ENCODE measurements around the gene P2RY6.

The P2RY6 gene

DNA sequence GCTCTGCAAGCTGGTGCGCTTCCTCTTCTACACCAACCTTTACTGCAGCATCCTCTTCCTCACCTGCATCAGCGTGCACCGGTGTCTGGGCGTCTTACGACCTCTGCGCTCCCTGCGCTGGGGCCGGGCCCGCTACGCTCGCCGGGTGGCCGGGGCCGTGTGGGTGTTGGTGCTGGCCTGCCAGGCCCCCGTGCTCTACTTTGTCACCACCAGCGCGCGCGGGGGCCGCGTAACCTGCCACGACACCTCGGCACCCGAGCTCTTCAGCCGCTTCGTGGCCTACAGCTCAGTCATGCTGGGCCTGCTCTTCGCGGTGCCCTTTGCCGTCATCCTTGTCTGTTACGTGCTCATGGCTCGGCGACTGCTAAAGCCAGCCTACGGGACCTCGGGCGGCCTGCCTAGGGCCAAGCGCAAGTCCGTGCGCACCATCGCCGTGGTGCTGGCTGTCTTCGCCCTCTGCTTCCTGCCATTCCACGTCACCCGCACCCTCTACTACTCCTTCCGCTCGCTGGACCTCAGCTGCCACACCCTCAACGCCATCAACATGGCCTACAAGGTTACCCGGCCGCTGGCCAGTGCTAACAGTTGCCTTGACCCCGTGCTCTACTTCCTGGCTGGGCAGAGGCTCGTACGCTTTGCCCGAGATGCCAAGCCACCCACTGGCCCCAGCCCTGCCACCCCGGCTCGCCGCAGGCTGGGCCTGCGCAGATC, 37.5 kb upstream of the P2RY6 start:
- no peak overlapping the region for H3K9ac ChIP-seq
- H3K79me2 ChIP-seq = no peaks in the 10 kb centered on the region
- H3K27ac ChIP-seq = no peak overlapping the region
- no peaks in the 10 kb centered on the region for H3K27me3 ChIP-seq (ENCODE audit: control insufficient read depth, insufficient read depth, low read length)
- H3K4me3 ChIP-seq (ENCODE audit: low read depth, low read length) = no peak overlapping the region
- H2AFZ ChIP-seq = no peak overlapping the region
- TF ChIP-seq, protein P1, sequence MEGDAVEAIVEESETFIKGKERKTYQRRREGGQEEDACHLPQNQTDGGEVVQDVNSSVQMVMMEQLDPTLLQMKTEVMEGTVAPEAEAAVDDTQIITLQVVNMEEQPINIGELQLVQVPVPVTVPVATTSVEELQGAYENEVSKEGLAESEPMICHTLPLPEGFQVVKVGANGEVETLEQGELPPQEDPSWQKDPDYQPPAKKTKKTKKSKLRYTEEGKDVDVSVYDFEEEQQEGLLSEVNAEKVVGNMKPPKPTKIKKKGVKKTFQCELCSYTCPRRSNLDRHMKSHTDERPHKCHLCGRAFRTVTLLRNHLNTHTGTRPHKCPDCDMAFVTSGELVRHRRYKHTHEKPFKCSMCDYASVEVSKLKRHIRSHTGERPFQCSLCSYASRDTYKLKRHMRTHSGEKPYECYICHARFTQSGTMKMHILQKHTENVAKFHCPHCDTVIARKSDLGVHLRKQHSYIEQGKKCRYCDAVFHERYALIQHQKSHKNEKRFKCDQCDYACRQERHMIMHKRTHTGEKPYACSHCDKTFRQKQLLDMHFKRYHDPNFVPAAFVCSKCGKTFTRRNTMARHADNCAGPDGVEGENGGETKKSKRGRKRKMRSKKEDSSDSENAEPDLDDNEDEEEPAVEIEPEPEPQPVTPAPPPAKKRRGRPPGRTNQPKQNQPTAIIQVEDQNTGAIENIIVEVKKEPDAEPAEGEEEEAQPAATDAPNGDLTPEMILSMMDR (IDR thresholded peaks at IDR 0.05) = no peak
- no peaks in the 10 kb centered on the region for H3K9me3 ChIP-seq (ENCODE audit: control insufficient read depth, low read length)
- no peaks in the 10 kb centered on the region for H3K36me3 ChIP-seq (ENCODE audit: control insufficient read depth, insufficient read depth, low read length)
- no peaks in the 10 kb centered on the region for H3K4me1 ChIP-seq
- no peak overlapping the region for H3K4me2 ChIP-seq (ENCODE audit: low read length)

DNA sequence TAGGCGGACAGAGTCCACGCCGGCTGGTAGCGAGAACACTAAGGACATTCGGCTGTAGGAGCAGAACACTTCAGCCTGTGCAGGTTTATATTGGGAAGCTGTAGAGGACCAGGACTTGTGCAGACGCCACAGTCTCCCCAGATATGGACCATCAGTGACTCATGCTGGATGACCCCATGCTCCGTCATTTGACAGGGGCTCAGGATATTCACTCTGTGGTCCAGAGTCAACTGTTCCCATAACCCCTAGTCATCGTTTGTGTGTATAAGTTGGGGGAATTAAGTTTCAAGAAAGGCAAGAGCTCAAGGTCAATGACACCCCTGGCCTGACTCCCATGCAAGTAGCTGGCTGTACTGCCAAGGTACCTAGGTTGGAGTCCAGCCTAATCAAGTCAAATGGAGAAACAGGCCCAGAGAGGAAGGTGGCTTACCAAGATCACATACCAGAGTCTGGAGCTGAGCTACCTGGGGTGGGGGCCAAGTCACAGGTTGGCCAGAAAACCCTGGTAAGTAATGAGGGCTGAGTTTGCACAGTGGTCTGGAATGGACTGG, 36.8 kb upstream of the P2RY6 start:
- no peaks in the 10 kb centered on the region for H3K4me1 ChIP-seq
- no peak overlapping the region for H3K27ac ChIP-seq

DNA sequence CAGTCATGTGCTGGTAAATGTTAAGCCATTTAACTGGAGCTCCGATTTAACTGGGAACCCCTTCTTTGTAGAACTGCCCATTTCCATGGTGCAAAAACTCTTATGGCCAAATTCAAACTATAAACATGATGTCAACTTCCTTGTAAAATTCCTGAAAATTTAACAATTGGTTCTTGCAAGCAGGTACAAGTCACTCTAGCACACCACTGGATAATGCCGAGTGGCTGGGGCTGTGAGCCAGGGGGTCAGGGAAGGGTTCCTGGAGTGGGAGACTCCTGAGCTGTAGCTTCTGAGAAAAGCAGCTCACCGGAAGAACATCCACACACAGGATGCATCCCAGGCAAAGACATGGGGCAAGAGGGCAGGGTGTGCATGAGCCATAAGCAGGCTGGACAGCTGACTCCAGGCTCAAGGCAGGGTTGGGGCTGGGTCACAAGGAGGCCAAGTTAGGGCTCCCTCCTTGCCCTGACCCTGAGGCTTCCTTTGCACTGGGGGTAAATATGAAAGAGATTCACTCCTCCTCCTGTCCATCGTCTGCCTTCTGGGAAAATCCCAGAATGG, 35.9 kb upstream of the P2RY6 start:
- H3K4me3 ChIP-seq (ENCODE audit: low read depth, low read length) = no peak overlapping the region
- TF ChIP-seq, protein P1 (IDR thresholded peaks at IDR 0.05) = no peak
- H3K4me1 ChIP-seq = no peaks in the 10 kb centered on the region
- no peaks in the 10 kb centered on the region for H3K36me3 ChIP-seq (ENCODE audit: control insufficient read depth, insufficient read depth, low read length)
- H3K27me3 ChIP-seq (ENCODE audit: control insufficient read depth, insufficient read depth, low read length) = no peaks in the 10 kb centered on the region
- H3K9ac ChIP-seq = no peak overlapping the region
- H2AFZ ChIP-seq = no peak overlapping the region
- no peaks in the 10 kb centered on the region for H3K79me2 ChIP-seq
- H3K9me3 ChIP-seq (ENCODE audit: control insufficient read depth, low read length) = no peaks in the 10 kb centered on the region
- no peak overlapping the region for H3K4me2 ChIP-seq (ENCODE audit: low read length)
- H3K27ac ChIP-seq = no peak overlapping the region

More for the DNA sequence above, 36.8 kb upstream of the P2RY6 start:
- TF ChIP-seq, protein P1 (IDR thresholded peaks at IDR 0.05) = no peak
- H3K79me2 ChIP-seq = no peaks in the 10 kb centered on the region
- no peaks in the 10 kb centered on the region for H3K9me3 ChIP-seq (ENCODE audit: control insufficient read depth, low read length)
- H3K9ac ChIP-seq = no peak overlapping the region
- no peak overlapping the region for H3K4me3 ChIP-seq (ENCODE audit: low read depth, low read length)
- no peak overlapping the region for H2AFZ ChIP-seq
- no peak overlapping the region for H3K4me2 ChIP-seq (ENCODE audit: low read length)
- no peaks in the 10 kb centered on the region for H3K36me3 ChIP-seq (ENCODE audit: control insufficient read depth, insufficient read depth, low read length)
- no peaks in the 10 kb centered on the region for H3K27me3 ChIP-seq (ENCODE audit: control insufficient read depth, insufficient read depth, low read length)

DNA sequence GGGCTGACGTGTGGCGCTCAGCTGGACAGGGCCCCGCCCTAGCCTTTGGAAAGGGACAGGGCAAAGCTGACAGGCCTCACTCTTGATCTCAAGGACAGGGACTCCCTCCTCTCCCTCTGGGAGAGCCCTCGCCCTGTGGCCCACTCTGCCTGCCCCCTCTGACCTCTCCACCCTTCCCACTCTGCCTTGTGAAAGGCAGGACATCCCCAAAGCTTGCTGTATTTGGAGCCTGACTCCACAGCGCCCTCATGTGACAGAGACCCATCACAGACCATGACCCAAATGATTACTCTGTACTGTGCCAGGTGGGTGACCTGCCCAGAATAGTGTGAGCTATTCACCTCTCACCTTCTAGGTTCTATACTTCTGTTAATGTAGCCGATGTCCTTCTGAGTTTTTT, 35.3 kb upstream of the P2RY6 start:
- no peak overlapping the region for H3K9ac ChIP-seq
- no peak overlapping the region for H3K4me3 ChIP-seq (ENCODE audit: low read depth, low read length)
- H3K36me3 ChIP-seq (ENCODE audit: control insufficient read depth, insufficient read depth, low read length) = no peaks in the 10 kb centered on the region
- no peaks in the 10 kb centered on the region for H3K4me1 ChIP-seq
- no peak overlapping the region for H3K27ac ChIP-seq
- H3K9me3 ChIP-seq (ENCODE audit: control insufficient read depth, low read length) = no peaks in the 10 kb centered on the region
- H3K79me2 ChIP-seq = no peaks in the 10 kb centered on the region
- H3K27me3 ChIP-seq (ENCODE audit: control insufficient read depth, insufficient read depth, low read length) = no peaks in the 10 kb centered on the region
- TF ChIP-seq, protein P1 (IDR thresholded peaks at IDR 0.05) = peak; percentile 23
- H3K4me2 ChIP-seq (ENCODE audit: low read length) = no peak overlapping the region
- no peak overlapping the region for H2AFZ ChIP-seq

Data from parathyroid adenoma (tissue), 2 donors.